HTR-8/SVneo (cell line): ENCODE measurements around the gene CSNK1G2.

Experiments
- DNase-seq: peaks from one replicate; pipeline ENCODE4 v3.0.0; 2011; ENCODE audit warnings: low spot score, mixed read lengths; ENCODE audit not compliant: insufficient read length
- FAIRE-seq: peaks from 2 replicates; lab custom pipeline; 2011; peaks lifted over from hg19 to GRCh38; lab: Jason Lieb, UNC

The CSNK1G2 gene

DNA sequence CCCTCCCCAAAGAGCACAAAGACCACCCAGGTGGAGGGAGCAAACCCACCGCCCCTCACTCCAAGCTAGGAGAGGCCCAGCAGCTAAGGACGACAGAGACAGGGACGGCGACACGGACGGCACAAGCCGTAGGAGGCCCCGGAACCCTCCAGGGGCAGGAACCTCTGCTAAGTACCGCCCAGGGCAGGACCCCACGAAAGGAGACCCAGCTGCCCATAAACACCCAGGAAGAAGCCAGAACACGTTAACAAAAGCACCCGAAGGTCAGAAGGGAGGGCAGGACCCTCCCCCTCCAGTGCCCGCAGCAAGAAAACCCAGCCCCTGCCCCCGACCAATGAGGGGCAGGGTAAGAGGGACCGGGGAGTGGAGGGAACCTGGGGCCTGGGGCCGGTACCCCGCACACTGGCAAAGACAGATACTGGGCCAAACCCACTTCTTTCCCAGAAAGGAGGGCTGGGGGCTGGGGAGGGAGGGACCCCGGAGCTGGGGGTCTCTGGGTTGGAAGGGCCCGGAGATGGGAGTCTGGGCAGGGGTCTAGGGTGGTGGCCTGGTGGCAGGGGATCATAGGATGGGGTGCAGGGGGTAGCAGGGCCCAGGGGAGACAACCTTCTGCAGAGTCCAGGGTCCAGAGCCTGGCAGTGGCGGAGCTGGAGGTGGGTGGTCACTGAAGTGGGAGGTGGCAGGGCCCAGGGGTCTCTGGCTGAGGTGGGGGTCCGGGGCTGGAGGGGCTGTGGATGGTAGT, 72.1 kb downstream of the CSNK1G2 start:
- no peak for DNase-seq
- no peak for FAIRE-seq

DNA sequence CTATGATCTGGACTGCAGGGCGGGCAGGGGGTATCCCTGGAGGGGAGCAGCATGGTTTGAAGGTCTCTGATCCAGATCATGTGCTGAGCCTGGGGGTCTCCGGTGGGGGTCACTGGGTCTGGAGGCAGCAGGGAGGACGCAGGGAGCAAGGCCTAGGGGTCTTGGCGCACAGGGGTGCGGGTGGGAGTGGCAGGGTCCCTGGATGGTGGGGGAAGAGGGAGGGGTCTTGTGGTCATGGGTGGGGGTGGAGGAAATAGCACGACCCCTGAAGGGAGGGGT, 72.7 kb downstream of the CSNK1G2 start:
- DNase-seq, result no peak
- no peak for FAIRE-seq

DNA sequence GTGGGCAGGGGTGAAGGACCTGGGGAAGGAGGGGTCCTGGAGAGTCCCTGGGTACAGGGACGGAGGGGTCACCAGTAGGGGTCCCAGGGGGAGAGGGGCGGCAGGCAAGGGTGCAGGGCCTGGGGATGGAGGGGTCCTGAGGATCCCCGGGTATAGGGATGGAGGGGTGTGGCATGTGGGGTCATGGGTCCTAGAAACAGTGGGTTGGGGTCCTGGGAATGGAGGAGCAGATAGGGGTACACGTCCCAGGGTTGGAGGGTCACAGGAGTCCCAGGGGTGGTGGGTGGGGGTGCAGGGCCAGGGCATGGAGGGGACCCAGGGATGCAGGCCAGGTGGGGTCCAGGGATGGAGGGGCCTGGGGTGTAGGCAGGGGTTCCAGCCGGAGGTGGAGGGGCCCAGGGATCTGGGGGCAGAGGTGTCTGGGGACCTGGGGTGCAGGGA, 73.2 kb downstream of the CSNK1G2 start:
- FAIRE-seq (no peak), DNase-seq (no peak)

DNA sequence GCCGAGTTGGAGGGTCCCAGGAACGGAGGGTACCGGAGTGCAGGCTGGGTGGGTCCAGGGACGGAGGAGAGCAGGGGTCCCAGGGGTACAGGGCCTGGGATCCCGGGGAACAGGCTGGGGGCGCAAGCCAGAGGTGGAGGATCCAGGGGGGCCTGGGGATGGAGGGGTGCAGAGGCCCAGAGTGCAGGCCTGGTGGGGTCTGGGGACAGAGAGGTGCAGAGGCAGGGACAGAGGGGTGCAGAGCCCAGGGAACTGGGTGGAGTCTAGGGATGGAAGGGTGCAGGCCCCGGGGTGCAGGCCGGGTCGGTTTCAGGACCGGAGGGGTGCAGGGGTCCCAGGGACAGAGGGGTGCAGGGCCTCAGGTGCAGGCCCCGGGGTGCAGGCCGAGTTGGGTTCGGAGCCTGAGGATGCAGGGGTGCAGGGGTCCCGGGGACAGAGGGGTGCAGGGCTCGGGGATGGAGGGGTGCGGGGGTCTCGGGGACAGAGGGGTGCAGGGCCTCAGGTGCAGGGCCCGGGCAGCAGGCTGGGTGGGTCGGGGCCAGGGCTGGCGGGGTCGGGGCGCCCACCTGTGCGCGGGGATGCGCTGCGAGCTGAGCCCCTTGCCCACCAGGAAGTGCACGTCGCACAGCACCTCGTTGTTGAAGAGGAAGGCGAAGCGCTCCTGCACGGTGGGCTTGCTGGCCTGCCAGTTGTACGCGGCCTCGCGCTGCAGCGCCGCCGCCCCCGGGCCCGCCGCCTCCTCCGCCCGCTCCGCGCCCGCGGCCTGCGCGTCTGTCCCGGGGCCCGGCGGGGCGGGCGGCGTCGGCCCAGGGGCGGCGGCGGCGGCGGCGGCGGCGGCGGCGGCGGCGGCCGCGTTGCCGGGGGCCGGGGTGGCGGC, 74.0 kb downstream of the CSNK1G2 start:
- FAIRE-seq (no peak), DNase-seq (peak; percentile 37)

DNA sequence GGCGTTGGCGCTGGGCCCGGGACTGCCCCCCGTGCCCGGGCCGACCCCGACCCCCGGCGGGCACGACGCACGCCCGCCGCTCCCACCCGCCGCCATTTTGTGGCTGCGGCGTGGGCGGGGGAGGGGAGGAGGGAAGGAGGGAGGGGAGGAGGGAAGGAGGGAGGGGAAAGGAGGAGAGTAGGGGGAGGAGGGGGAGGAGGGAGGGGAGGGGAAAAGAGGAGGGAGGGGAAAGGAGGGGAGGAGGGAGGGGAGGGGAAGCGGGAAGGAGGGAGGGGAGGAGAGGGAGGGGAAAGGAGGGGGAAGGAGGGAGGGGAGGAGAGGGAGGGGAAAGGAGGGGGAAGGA, 74.6 kb downstream of the CSNK1G2 start, which contains the start of gene BTBD2:
BTBD2 (minus strand) TSS at position 107 of the 343 bp plus-strand sequence; CDS start at position 96, 11 bp downstream.
- DNase-seq, result no peak

DNA sequence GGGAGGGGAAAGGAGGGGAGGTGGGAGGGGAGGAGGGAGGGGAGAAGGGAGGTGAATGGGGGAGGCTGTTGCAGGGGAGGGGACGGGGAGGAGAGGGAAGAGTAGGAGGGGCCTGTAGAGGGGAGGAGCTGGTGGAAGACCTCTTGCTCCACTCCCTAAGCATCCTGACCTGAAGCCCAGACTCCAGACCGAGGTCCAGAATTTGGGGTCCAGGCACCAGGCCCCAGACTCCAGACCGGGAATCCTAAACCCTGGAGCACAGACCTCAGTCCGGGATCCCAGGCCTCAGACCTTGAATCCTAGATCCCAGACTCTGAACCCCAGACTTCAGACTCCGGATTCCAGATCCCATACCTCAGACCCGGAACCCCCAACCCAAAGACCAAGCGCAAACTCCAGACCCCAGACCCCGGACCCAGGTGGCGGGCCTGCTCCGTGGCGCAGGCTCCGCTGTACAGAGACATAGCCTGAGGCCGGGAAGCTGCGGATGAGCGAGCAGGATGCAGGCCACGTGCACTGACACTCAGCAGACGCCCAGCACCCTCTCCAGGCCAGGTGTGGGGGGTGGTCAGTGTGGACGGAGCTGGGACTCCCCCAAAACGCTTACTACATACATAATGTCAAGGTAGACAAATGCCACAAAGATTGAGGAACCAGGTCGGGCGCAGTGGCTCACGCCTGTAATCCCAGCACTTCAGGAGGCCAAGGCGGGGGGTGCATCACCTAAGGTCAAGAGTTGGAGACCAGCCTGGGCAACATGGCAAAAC, 75.3 kb downstream of the CSNK1G2 start:
- DNase-seq (peak; percentile 85), FAIRE-seq (no peak)

More for the DNA sequence above, 74.6 kb downstream of the CSNK1G2 start, which contains the start of gene BTBD2:
- FAIRE-seq, result no peak

DNA sequence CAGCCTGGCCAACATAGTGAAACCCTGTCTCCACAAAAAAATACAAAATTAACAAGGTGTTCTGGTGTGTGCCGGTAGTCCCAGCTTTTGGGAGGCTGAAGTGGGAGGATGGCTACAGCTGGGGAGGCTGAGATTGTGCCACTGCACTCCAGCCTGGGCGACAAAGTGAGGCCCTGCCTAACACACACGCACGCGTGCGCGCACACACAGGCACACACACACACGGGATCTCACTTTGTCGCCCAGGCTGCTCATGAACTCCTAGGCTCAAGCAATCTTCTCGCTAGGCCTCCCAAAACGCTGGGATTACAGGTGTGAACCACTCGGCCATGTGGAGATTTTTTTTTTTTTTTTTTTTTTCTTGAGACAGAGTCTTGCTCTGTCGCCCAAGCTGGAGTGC, 77.8 kb downstream of the CSNK1G2 start:
- DNase-seq (no peak), FAIRE-seq (no peak)

DNA sequence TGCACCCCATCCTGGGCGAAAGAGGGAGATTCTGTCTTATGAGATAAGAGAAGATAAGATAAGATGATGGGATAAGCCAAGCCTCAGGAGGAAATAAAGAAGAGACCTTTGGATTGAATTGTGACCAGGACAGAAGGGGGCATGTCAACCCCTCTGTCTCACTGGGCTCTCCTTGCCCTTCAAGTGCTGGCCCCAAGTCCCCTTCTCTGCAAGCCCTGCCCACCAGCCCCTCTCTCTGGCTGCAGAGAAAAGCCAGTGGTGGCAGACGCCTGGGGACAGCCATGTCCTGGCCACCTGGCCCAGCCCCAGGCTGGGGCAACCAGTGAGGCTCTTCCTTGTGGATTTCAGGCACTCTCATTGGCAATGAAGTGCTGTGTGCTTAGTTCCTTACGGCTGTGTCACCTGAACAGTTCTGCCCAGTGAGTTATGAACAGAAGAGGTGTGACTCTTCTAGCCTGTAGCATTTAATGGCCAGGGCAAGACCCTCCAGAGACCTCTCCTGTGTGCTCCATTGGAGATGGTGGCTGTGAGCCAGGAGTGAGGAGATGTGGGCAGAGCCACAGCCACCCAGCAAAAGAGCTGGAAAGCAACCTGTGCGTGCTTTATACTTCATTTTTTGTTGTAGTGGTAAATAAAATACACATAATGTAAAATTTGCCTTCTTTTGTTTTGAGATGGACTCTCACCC, 80.6 kb downstream of the CSNK1G2 start:
- DNase-seq, result no peak
- FAIRE-seq, result no peak

DNA sequence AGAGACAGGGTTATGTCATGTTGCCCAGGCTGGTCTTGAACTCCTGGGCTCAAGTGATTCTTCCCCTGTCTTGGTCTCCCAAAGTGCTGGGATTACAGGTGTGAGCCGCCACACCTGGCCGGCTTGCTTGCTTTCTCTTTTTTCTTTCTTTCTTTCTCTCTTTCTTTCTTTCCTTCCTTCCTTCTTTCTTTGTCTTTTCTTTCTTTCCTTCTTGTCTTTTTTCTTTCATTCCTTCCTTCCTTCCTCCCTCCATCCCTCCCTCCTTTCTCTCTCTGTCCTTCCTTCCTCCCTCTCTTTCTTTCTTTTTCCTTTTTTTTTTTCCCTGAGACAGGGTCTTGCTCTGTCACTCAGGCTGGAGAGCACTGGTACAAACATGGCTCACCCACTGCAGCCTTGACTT, 81.3 kb downstream of the CSNK1G2 start:
- no peak for FAIRE-seq
- DNase-seq, result no peak

DNA sequence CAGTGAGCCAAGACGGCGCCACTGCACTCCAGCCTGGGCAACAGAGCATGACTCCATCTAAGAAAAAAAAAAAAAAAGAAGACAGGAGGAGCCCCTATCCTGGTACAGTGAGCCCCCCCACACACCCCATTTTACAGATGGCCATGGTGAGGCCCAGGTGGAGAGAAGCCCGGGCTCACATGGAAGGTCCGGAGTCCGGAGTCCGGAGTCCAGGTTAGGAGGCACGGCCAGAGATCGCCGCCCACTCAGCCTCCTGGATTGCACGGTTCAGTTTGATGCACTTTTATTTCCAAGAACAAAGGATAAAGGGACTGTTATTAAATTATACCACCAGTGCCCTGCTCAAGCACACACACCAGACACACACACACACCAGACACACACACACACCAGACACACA, 85.8 kb downstream of the CSNK1G2 start:
- FAIRE-seq, result no peak
- DNase-seq, result no peak

DNA sequence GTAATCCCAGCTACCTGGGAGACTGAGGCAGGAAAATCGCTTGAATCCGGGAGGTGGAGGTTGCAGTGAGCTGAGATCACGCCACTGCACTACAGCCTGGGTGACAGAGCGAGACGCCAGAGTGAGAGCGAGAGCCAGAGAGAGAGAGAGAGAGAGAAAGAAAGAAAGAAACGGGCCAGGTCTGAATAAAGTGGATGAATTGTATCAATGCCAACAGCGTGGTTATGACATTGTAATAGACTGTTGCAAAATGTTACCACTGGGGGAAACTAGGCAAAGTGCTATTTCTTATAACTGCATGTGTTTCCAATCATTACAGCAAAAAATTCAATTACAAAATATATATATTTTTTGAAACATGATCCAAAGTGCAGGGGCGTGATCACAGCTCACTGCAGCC, 86.4 kb downstream of the CSNK1G2 start:
- FAIRE-seq (no peak), DNase-seq (no peak)
